HEK293 (cell line): ENCODE data around the gene CBLN1.

Experiments used
- ATF2 ChIP-seq: fragments of 450-650 bp; formaldehyde crosslinking; IDR thresholded peaks from 2 replicates; pipeline ENCODE4 v1.5.1; 2016; ENCODE audit warnings: missing biosample characterization, missing genetic modification characterization, low read depth
- BCL11B ChIP-seq: fragments of 450-650 bp; formaldehyde crosslinking; IDR thresholded peaks from 2 replicates; pipeline ENCODE4 v1.5.1; 2016; ENCODE audit warnings: low read depth, missing biosample characterization, missing genetic modification characterization
- CTCF ChIP-seq: fragments of 450-650 bp; formaldehyde crosslinking; IDR thresholded peaks from 2 replicates; pipeline ENCODE4 v1.5.1; 2016; ENCODE audit warnings: missing biosample characterization, missing genetic modification characterization
- SETDB1 ChIP-seq: IDR thresholded peaks from one replicate; pipeline ENCODE4 v1.6.1; 2017; ENCODE audit warnings: mild to moderate bottlenecking, low read length, moderate library complexity, mixed read lengths; ENCODE audit not compliant: insufficient read length
- ZNF114 ChIP-seq: fragments of 450-650 bp; formaldehyde crosslinking; IDR thresholded peaks from 2 replicates; pipeline ENCODE4 v1.5.0; 2017; ENCODE audit warnings: missing biosample characterization, missing genetic modification characterization
- ZNF121 ChIP-seq: fragments of 450-650 bp; formaldehyde crosslinking; IDR thresholded peaks from 2 replicates; pipeline ENCODE4 v1.5.1; 2016; ENCODE audit warnings: missing biosample characterization, missing genetic modification characterization
- ZNF302 ChIP-seq: fragments of 450-650 bp; formaldehyde crosslinking; IDR thresholded peaks from 2 replicates; pipeline ENCODE4 v1.5.1; 2016; ENCODE audit warnings: missing biosample characterization, missing genetic modification characterization, low read depth
- ZNF521 ChIP-seq: fragments of 450-650 bp; formaldehyde crosslinking; IDR thresholded peaks from 2 replicates; pipeline ENCODE4 v1.5.1; 2017; ENCODE audit warnings: missing biosample characterization, mild to moderate bottlenecking, missing genetic modification characterization
- ZNF571 ChIP-seq: fragments of 450-650 bp; formaldehyde crosslinking; IDR thresholded peaks from 2 replicates; pipeline ENCODE4 v1.5.0; 2017; ENCODE audit warnings: missing biosample characterization, missing genetic modification characterization
- ZXDB ChIP-seq: fragments of 450-650 bp; formaldehyde crosslinking; IDR thresholded peaks from 2 replicates; pipeline ENCODE4 v1.5.1; 2016; ENCODE audit warnings: missing biosample characterization, missing genetic modification characterization

GRCh38 chr16:49248227-49248626 is 33.4 kb downstream of the CBLN1 start:
- TF ChIP-seq ZNF114 (tag by site-specific recombination) (no peak), ZNF571 (tag by site-specific recombination) (no peak), BCL11B (tag by site-specific recombination) (no peak), ZNF121 (tag by site-specific recombination) (no peak), ZNF521 (tag by site-specific recombination) (no peak), SETDB1 (no peak), ZXDB (tag by site-specific recombination) (no peak), ATF2 (no peak), CTCF (tag by site-specific recombination) (no peak), ZNF302 (tag by site-specific recombination) (no peak)
